Kidney epithelial cell (primary cell): ENCODE results near the gene AURKAIP1. TPM values are rescaled to one million over a fixed set of nuclear protein-coding genes. Genes with fewer than 3 reads are reported as not detected.
"Not testable (repeated sequence)": the region's sequence is repeated elsewhere in the genome, so short reads cannot be mapped to it uniquely, and the experiment has no call there.

Source experiments
- DNase-seq: peaks from one replicate; pipeline ENCODE4 v3.0.0-alpha.2; 2010; ENCODE audit warnings: low read depth
- H3K27me3 ChIP-seq: 2 replicates; pipeline ENCODE4 v1.6.0; 2011; ENCODE audit warnings: low read length; ENCODE audit not compliant: control insufficient read depth, insufficient read depth
- H3K36me3 ChIP-seq: 2 replicates; pipeline ENCODE4 v1.5.1; 2011; ENCODE audit warnings: low read length; ENCODE audit not compliant: control insufficient read depth, insufficient read depth
- H3K4me3 ChIP-seq: 2 replicates; pipeline ENCODE4 v1.5.1; 2011; ENCODE audit warnings: low read depth, mild to moderate bottlenecking, control low read depth, low read length
- CTCF ChIP-seq: IDR thresholded peaks from 2 replicates; pipeline ENCODE4 v1.5.1; 2011; ENCODE audit warnings: mild to moderate bottlenecking, moderate library complexity, low read length, control low read depth, inconsistent platforms; ENCODE audit not compliant: insufficient read depth, poor library complexity, severe bottlenecking
- total RNA-seq: library from RNA; depleted of rRNA; stranded (reverse); fragments of >200 nt; gene quantifications from 2 replicates; pipeline ENCODE4 v1.2.3, GENCODE V29; 2015

AURKAIP1 gene
- total RNA-seq, 1 donor from 2014 or later = 201 TPM

- H3K36me3 ChIP-seq = peaks cover 8% of the 10 kb centered on the region
- no peak for DNase-seq
- no peaks in the 10 kb centered on the region for H3K27me3 ChIP-seq
- TF ChIP-seq CTCF = no peak
- H3K4me3 ChIP-seq = no peak overlapping the region
Measured at GRCh38 chr1:1388078-1388472, 13.1 kb upstream of the AURKAIP1 start.

GRCh38 chr1:1387098-1388077, 12.4 kb upstream of the AURKAIP1 start:
- Histone ChIP-seq H3K27me3 (no peaks in the 10 kb centered on the region), H3K36me3 (peaks cover 5% of the 10 kb centered on the region), H3K4me3 (no peak overlapping the region)
- DNase-seq = no peak
- no peak for TF ChIP-seq CTCF

GRCh38 chr1:1385931-1386330, 10.9 kb upstream of the AURKAIP1 start:
- no peak for TF ChIP-seq CTCF
- Histone ChIP-seq H3K27me3 (no peaks in the 10 kb centered on the region), H3K4me3 (no peak overlapping the region), H3K36me3 (peaks cover 5% of the 10 kb centered on the region)
- DNase-seq = no peak

- not testable (repeated sequence) for H3K4me3 ChIP-seq, DNase-seq, H3K27me3 ChIP-seq, H3K36me3 ChIP-seq
Measured at GRCh38 chr1:1385339-1385738, 10.3 kb upstream of the AURKAIP1 start.

- Histone ChIP-seq H3K36me3 (peaks cover 1% of the 10 kb centered on the region), H3K27me3 (no peaks in the 10 kb centered on the region), H3K4me3 (no peak overlapping the region)
- TF ChIP-seq CTCF = no peak
- DNase-seq = no peak
Measured at GRCh38 chr1:1381294-1381693, 6.3 kb upstream of the AURKAIP1 start.

- no peak for DNase-seq
- no peaks in the 10 kb centered on the region for H3K27me3 ChIP-seq
- no peak overlapping the region for H3K4me3 ChIP-seq
- peaks cover 1% of the 10 kb centered on the region for H3K36me3 ChIP-seq
- no peak for TF ChIP-seq CTCF
Measured at GRCh38 chr1:1380860-1381259, 5.9 kb upstream of the AURKAIP1 start.
